T-helper 1 cell treated with Interleukin-12 subunit alpha and Interleukin-12 subunit beta and Interleukin-4 antibody, amounts not matched to agents 30 ng/mL and 1 ng/mL, for 36 hours (primary cell): Measurements from ENCODE around the gene BARX2. TPM values are rescaled to one million over a fixed set of nuclear protein-coding genes. Genes with fewer than 3 reads are reported as not detected.

Experiments
- intact Hi-C: fragments of 100-400 bp; cut with micrococcal nuclease; formaldehyde crosslinking; loops from one replicate; pipeline ENCODE4 v1.15.1; 2024
- total RNA-seq: library from RNA; stranded (reverse); gene quantifications from 2 replicates; pipeline ENCODE4 v1.2.3, GENCODE V29; 2022

BARX2 gene
- total RNA-seq, 1 donor from 2014 or later = 2.7 TPM

DNA sequence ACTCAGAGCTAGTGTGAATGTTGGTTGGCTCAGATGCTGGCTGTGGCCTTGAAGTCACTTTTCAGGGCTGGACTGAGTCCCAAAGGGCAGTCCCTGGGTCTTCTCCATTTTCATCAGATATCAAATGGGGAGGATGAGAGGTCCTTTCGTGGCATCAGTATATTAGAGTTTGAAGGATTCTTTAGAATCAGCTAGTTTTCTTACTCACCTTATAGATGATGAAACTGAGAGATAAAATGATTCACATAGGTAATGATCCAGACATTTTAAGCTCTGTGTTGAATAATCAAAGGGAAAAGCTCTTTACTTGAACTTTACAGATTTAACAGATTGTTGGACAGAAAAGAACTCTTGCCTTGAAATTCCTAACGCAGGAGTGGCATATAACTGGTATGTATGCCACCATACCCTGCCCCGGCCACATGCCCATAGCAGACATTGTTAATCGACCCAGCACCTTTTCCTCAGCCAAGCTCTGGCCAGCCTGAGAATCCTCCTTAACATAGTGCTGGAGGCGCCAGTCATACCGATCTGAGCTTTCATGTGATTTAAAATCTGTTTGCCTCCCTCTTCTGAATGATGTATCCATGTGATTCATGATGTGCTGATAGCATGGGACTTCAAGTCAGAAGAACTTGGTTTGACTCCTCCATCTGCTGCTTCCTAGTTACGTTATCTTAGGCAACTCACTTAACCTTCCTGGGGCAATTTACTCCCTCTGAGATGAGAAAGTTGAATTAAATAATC, 60.0 kb downstream of the BARX2 start:
- intact Hi-C loops = no loop called here

DNA sequence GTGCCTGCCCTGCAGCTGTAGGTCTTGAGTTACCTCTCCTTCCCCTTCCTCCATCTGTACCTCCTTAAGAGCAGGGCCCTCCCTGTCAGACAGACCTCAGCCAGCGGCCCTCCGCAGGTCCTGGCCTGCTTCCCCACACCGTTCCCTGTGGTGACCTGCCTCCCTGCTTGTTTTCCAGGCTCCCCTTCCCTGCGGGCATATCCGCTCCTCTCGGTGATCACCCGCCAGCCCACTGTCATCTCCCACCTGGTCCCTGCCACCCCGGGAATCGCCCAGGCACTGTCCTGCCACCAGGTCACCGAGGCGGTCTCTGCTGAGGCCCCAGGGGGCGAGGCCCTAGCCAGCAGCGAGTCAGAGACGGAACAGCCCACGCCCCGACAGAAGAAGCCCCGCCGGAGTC, 60.9 kb downstream of the BARX2 start:
- intact Hi-C loops = no loop called here

DNA sequence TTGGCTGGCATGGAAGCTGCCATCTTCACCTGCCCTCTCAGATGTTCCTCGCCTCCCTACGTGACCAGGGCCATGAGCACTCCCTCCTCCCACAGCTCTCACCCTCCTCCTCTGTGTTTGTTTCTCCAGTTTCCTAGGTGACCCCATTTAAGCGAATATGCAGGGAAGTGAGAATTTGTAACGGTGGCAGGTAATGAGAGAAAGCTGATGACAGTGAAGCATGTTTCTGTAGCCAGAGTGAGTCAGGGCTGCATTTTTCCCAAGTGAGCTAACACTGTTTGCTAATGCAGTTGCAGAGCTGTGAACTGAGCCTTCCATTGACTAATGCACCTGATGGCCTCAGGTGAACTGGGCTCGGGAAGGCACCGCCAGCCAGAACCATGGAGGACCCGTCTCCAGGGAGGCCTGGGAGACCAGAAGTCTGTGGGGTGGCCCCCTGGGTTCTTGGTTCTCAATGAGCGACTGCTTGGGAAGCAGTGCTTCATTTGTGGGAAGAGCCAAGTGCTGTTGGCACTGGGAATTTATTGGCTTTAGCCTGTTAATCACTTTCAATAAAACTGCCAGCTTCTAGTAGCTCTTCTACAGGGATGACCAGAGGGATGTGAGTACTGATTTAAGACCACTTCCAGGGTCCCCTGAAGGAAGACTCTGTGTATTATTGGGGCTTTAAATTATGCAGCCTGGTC, 64.5 kb downstream of the BARX2 start:
- intact Hi-C loops = no loop called here

DNA sequence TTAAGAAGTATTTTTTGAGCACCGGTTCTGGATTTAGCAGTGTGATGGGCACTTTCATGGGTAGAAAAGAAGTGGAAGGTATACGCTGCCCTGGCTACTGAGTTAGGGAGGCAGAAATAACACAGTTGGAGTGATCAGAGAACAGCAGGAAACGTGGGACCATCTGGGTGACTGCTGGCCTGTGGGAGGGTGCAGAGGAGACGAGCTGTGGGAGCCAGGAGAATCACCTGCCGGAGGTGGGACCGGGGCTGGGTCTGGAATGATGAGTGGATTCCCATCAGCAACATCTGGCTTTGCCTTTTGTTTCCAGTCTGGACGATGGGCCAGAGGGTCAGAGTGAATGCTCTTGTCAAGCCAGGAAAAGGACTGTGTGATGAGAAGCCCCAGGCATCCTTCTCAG, 66.5 kb downstream of the BARX2 start:
- intact Hi-C loops = no loop called here

DNA sequence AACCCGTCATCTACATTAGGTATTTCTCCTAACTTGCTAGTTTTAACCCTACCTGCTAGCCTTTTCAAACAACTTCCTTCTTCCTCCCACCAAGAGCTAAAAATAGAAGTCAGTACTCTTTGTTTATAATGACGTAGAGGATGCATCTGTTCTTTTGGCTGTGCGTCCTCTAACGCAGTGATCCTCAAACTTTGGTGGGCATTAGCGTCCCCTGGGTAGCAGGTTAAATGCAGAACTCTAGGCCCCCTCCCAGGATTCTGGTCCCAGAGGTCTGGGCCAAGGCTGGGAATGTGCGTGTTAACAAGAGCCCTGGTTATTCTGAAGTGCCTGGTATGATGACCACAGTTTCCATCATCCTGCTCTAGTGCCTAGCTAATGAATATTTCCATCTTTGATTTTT, 67.6 kb downstream of the BARX2 start:
- intact Hi-C loops = no loop called here

- intact Hi-C loops = no loop called here
Measured at GRCh38 chr11:129444274-129444673, 68.6 kb downstream of the BARX2 start.

- intact Hi-C loops = no loop called here
Measured at GRCh38 chr11:129445226-129445625, 69.6 kb downstream of the BARX2 start.

GRCh38 chr11:129446572-129446971, 70.9 kb downstream of the BARX2 start:
- intact Hi-C loops = no loop called here

DNA sequence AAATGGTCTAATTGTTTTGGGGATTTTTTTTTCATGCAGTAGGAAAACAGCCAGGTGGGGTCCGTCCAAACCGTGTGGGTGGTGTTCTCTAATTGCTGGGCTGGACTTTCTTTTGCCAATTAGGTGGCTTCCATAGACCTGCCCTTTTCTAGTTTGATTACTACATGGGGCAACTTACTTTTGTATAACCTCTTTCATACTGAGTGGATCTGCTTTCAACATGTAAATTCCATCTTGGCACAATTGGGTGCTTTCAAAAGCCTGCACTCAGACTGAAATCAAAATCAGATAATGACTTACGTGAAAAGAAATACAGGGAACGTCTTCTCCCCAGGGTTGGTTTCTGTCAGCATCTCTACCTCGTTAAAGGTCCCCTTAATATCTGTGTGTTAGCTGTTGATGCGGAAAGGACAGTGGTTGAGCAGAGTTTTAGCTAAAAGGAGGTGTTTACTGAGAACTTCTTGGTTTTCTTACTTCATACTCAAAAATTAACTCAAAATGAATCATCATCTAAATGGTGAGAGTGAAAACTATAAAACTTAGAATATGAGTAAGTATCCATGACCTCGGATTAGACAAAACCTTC, 72.1 kb downstream of the BARX2 start:
- intact Hi-C loops = loop anchor here (1.0 kb wide), 1 partner anchor 192 kb away; no protein-coding TSS in a partner anchor

DNA sequence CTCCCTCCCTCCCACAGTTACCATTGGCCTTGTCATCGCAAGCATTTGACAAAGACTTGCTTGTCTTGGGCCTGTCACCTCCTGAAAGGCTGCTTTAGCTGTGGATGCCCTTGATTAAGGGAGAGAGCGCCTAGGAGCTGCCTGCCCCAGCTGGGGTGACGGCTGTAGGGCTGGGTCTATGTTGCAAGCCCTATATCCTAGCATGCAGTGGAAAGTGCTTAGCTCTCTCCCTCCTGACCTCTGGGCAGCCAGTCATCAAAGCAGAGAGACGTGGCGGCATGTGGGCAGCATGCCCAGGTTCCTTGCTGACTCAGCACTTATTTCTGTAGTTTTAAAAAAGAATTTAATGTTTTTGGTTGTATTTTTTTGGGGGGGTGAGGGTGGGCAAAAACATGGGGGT, 75.9 kb downstream of the BARX2 start:
- intact Hi-C loops = no loop called here

- intact Hi-C loops = no loop called here
Measured at GRCh38 chr11:129453293-129453721, 77.7 kb downstream of the BARX2 start.

- intact Hi-C loops = no loop called here
Measured at GRCh38 chr11:129455101-129455500, 79.5 kb downstream of the BARX2 start.

- intact Hi-C loops = no loop called here
Measured at GRCh38 chr11:129455756-129456655, 80.4 kb downstream of the BARX2 start.

DNA sequence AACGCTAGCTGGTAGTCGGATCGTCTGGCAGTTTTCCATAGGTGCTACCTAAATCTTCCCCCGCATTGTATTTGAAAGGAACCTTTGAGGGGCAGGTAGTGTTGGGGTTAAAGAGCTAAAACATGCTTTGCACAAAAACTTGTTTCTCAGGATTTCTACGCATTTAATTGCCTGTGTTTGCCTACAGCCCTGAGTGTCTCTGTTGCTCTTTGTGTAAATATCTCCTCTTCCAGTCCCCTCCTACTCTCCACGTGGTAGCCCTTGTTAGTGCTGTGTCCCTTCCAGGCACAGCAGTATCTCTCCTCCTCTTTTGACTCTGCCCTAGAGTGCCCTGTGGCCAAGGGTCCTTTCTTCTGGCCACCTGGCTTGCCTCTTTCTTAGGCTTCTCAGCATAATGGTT, 81.7 kb downstream of the BARX2 start:
- intact Hi-C loops = no loop called here

GRCh38 chr11:129458278-129458677, 82.6 kb downstream of the BARX2 start:
- intact Hi-C loops = no loop called here

GRCh38 chr11:129458756-129459535, 83.3 kb downstream of the BARX2 start:
- intact Hi-C loops = no loop called here

- intact Hi-C loops = no loop called here
Measured at GRCh38 chr11:129460714-129461113, 85.1 kb downstream of the BARX2 start.

DNA sequence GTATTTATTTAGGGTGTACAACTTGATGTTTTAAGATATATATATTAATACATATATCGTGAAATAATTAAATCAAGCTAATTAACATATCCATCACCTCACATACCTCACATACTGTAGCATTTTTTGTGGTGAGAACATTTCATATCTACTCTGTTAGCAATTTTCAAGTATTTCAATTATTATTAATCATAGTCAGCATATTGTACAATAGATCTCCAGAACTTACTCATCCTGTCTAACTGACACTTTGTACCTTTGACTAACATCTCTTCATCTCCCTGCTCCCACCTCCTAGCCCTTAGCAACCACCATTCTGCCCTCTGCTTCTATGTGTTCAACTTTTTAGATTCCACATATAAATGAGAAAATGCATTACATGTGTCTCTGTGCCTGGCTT, 108.4 kb downstream of the BARX2 start:
- intact Hi-C loops = no loop called here

DNA sequence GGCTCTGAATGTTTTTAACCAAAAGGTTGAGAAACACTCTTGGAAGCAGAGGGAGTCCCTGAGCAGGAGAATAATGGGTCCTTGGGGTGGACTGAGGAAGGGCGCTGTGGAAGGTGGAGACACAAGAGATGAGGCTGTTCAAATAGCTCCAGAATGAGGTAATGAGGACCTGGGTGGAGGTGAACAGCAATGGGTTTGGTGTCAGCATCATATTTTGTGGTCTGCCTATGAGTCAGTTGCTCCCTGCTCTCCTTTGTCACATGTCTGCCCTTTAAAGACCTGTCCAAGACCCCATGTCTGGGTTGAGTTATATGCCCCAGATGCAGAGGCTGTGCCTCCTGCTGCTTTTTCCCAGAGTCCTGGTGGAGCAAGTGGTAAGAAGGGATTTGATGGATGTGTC, 113.6 kb downstream of the BARX2 start:
- intact Hi-C loops = no loop called here

DNA sequence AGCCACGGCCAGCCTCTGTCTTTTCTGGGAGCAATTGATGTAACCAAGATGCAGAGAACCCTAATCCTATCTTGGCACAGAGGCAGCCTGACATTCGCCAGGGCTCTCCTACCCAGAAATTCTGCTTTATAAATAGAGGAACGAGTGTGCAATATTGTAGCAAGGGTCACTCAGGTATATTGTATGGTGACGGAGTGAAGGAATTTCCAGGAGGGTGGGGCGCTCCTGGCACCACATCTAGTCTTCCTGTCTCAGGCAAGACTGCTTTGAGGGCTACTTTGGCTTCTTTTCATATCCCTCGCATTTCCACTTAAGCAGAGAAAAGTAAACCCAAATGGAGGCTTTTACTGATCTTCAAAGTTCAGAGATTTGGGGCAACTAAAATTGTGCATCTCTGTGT, 114.4 kb downstream of the BARX2 start:
- intact Hi-C loops = no loop called here

DNA sequence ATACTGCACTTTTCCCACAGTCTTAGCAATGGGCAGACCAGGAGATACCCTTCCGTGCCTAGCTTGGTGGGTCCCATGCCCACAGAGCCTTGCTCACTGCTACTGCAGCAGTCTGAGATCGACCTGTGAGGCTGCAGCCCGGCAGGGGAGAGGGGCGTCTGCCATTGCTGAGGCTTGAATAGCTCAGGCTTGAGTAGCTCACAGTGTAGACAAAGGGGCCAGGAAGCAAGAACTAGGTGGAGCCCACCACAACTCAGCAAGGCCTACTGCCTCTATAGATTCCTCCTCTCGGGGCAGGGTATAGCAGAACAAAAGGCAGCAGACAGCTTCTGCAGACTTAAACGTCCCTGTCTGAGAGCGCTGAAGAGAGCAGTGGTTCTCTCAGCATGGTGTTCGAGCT, 118.1 kb downstream of the BARX2 start:
- intact Hi-C loops = no loop called here
